Parathyroid adenoma (tissue), 2 donors: ENCODE results near the gene ARMH3.

Experiments
- H2AFZ ChIP-seq: fragments of 300-600 bp; sonication (generic); one replicate; pipeline ENCODE4 v1.7.0; 2017; ENCODE audit warnings: antibody characterized with exemption, mild to moderate bottlenecking
- H3K27ac ChIP-seq: fragments of 300-600 bp; sonication (generic); one replicate; pipeline ENCODE4 v1.7.0; 2017
- H3K27me3 ChIP-seq: fragments of 300-600 bp; sonication (generic); one replicate; pipeline ENCODE4 v1.7.0; 2017; ENCODE audit warnings: low read length; ENCODE audit not compliant: control insufficient read depth, insufficient read depth
- H3K36me3 ChIP-seq: fragments of 300-600 bp; sonication (generic); one replicate; pipeline ENCODE4 v1.7.0; 2017; ENCODE audit warnings: low read length; ENCODE audit not compliant: control insufficient read depth, insufficient read depth
- H3K4me1 ChIP-seq: fragments of 300-600 bp; sonication (generic); one replicate; pipeline ENCODE4 v1.7.0; 2017; ENCODE audit warnings: control low read depth
- H3K4me2 ChIP-seq: fragments of 300-600 bp; sonication (generic); one replicate; pipeline ENCODE4 v1.7.0; 2017; ENCODE audit warnings: low read length
- H3K4me3 ChIP-seq: fragments of 300-600 bp; sonication (generic); one replicate; pipeline ENCODE4 v1.7.0; 2017; ENCODE audit warnings: low read depth, low read length
- H3K79me2 ChIP-seq: fragments of 300-600 bp; sonication (generic); one replicate; pipeline ENCODE4 v1.7.0; 2017; ENCODE audit warnings: control low read depth
- H3K9ac ChIP-seq: fragments of 300-600 bp; sonication (generic); one replicate; pipeline ENCODE4 v1.7.0; 2017; ENCODE audit warnings: mild to moderate bottlenecking
- H3K9me3 ChIP-seq: fragments of 300-600 bp; sonication (generic); one replicate; pipeline ENCODE4 v1.7.0; 2017; ENCODE audit warnings: low read length; ENCODE audit not compliant: control insufficient read depth
- TF ChIP-seq, protein P1 (sequence below): fragments of 300-600 bp; sonication (generic); IDR thresholded peaks from one replicate; pipeline ENCODE4 v1.7.0; 2017; ENCODE audit warnings: antibody characterized with exemption, mild to moderate bottlenecking
- donor health status: primary hyperparathyroidism.

ARMH3 gene

DNA sequence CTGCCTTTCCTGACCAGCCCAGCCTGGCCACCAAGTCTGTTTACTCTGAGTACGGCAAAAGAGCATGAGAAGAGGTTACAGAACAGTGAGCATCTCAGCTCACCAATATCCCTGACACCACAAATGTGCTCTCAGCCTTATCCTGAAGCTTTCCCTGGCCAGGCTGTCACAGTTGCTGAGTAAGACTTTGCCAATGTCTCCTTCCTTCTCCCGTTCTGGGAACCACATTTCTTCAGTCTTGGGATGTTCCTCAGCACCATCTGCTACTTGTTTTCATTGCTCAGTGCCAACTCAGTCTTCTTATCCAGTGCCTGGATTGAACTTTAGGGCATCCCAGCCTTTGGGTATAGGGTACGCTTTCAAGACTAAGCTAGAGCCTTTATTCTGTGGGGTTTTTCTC is 205.2 kb downstream of the ARMH3 start:
- H3K4me1 ChIP-seq = no peaks in the 10 kb centered on the region
- H3K27me3 ChIP-seq = no peaks in the 10 kb centered on the region
- H3K27ac ChIP-seq = no peak overlapping the region

DNA sequence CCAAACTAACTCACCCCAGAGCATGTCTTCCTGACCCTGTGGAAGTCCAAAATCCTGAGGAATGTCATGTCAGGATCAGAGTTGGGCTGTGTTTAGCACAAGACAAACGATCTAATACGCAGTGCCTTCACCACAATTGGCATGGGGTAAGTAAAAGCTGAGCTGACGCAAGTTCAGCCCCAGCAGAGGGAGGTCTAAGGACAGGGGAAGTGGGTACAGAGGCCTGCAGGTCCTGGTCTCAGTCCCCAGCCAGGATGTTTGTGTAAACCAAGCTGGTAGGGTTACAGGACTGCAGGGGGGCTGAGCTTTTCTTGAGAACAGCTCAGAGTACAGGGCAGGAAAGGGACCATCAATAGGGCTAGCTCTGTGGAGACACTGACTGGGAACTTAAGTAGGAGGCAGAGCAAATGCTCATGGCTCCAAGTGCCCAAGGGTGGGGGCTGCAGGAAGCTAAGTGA is 207.1 kb downstream of the ARMH3 start:
- H3K4me3 ChIP-seq = no peak overlapping the region
- no peaks in the 10 kb centered on the region for H3K36me3 ChIP-seq
- no peak overlapping the region for H3K4me2 ChIP-seq
- H3K27me3 ChIP-seq = no peaks in the 10 kb centered on the region
- no peaks in the 10 kb centered on the region for H3K9me3 ChIP-seq
- H2AFZ ChIP-seq = no peak overlapping the region
- TF ChIP-seq, protein P1, sequence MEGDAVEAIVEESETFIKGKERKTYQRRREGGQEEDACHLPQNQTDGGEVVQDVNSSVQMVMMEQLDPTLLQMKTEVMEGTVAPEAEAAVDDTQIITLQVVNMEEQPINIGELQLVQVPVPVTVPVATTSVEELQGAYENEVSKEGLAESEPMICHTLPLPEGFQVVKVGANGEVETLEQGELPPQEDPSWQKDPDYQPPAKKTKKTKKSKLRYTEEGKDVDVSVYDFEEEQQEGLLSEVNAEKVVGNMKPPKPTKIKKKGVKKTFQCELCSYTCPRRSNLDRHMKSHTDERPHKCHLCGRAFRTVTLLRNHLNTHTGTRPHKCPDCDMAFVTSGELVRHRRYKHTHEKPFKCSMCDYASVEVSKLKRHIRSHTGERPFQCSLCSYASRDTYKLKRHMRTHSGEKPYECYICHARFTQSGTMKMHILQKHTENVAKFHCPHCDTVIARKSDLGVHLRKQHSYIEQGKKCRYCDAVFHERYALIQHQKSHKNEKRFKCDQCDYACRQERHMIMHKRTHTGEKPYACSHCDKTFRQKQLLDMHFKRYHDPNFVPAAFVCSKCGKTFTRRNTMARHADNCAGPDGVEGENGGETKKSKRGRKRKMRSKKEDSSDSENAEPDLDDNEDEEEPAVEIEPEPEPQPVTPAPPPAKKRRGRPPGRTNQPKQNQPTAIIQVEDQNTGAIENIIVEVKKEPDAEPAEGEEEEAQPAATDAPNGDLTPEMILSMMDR = no peak
- H3K79me2 ChIP-seq = no peaks in the 10 kb centered on the region
- H3K27ac ChIP-seq = no peak overlapping the region
- no peaks in the 10 kb centered on the region for H3K4me1 ChIP-seq
- no peak overlapping the region for H3K9ac ChIP-seq

More for the DNA sequence above, 205.2 kb downstream of the ARMH3 start:
- Histone ChIP-seq H3K4me2 (no peak overlapping the region), H3K36me3 (no peaks in the 10 kb centered on the region), H2AFZ (no peak overlapping the region), H3K4me3 (no peak overlapping the region), H3K9ac (no peak overlapping the region), H3K9me3 (no peaks in the 10 kb centered on the region), H3K79me2 (peaks cover 3% of the 10 kb centered on the region)
- TF ChIP-seq, protein P1 = no peak

DNA sequence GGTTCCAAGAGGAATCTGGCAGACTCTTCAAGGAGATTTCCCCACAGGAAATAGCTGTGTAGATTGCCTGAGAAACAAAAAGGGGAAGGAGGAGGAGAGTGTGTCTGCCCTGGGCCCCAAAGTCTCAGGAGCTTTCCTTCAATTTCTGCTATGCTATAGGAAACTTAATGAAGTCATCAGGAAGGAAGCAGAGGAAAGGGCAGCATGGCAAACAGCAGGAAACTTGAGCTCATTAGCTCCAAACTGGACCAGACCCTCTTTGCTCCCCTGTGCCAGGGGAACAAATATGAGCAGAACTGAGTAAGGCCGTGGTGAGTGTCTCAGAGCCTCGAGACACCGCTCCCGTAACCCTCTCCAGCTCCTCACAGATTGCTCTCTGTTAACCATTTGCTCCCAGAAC is 207.6 kb downstream of the ARMH3 start:
- H2AFZ ChIP-seq = no peak overlapping the region
- no peaks in the 10 kb centered on the region for H3K36me3 ChIP-seq
- no peak overlapping the region for H3K4me3 ChIP-seq
- H3K9ac ChIP-seq = no peak overlapping the region
- no peaks in the 10 kb centered on the region for H3K9me3 ChIP-seq
- TF ChIP-seq, protein P1 = no peak
- H3K27ac ChIP-seq = no peak overlapping the region
- H3K4me1 ChIP-seq = no peaks in the 10 kb centered on the region
- H3K4me2 ChIP-seq = no peak overlapping the region
- H3K79me2 ChIP-seq = no peaks in the 10 kb centered on the region
- no peaks in the 10 kb centered on the region for H3K27me3 ChIP-seq

DNA sequence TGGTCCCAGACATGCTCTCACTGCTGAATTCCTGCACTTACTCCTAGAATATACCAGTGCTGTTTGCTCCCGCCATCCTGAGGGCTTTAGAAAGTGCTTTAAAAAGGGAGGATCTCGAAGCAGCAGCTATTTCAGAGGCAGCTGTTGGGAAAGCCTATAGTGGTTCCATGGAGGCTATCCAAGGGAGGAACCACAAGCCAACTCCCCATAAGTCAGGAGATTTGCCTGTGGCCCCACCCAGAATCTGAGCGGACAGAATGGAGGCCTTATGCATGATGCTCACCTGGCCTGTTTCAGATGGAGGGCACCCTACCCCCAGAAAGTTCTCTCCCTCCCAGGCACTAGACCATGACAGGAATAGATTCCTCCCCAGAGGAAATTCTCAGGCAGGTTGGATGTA is 210.1 kb downstream of the ARMH3 start:
- Histone ChIP-seq H3K79me2 (no peaks in the 10 kb centered on the region), H3K9me3 (no peaks in the 10 kb centered on the region), H3K27me3 (no peaks in the 10 kb centered on the region), H3K9ac (no peak overlapping the region), H2AFZ (no peak overlapping the region), H3K4me2 (no peak overlapping the region), H3K4me1 (no peaks in the 10 kb centered on the region), H3K36me3 (no peaks in the 10 kb centered on the region), H3K4me3 (no peak overlapping the region), H3K27ac (no peak overlapping the region)
- TF ChIP-seq, protein P1 = no peak
